Mucosa of descending colon (tissue), 3 donors: ENCODE data around the gene GCNT1. TPM values are rescaled to one million over a fixed set of nuclear protein-coding genes. Genes with fewer than 3 reads are reported as not detected.
"Not testable (repeated sequence)": the region's sequence is repeated elsewhere in the genome, so short reads cannot be mapped to it uniquely, and the experiment has no call there.

Experiments used
- ATAC-seq: fragments of 200-7000 bp; cut with Tn5 transposase; one replicate; pipeline ENCODE4 v1.9.1; 2020; ENCODE audit warnings: mild to moderate bottlenecking, moderate library complexity
- DNase-seq, 3 donors: peaks; one replicate each; pipeline ENCODE4 v3.0.0-alpha.2; 2020
- H3K36me3 ChIP-seq: fragments of 200-600 bp; one replicate; pipeline ENCODE4 v1.8.0; 2021; ENCODE audit warnings: low read depth, mild to moderate bottlenecking
- H3K4me1 ChIP-seq: fragments of 200-600 bp; one replicate; pipeline ENCODE4 v1.8.0; 2021; ENCODE audit warnings: low read depth, mild to moderate bottlenecking
- H3K4me3 ChIP-seq: fragments of 200-600 bp; one replicate; pipeline ENCODE4 v1.8.0; 2021; ENCODE audit warnings: mild to moderate bottlenecking
- H3K9me3 ChIP-seq: fragments of 200-600 bp; one replicate; pipeline ENCODE4 v1.8.0; 2021; ENCODE audit warnings: mild to moderate bottlenecking
- CTCF ChIP-seq: fragments of 200-600 bp; IDR thresholded peaks from one replicate; pipeline ENCODE4 v1.8.0; 2022; ENCODE audit warnings: antibody characterized with exemption, mild to moderate bottlenecking
- intact Hi-C, 2 donors: fragments of 100-400 bp; cut with DNase I in 1 of 2; cut with micrococcal nuclease in 1 of 2; formaldehyde crosslinking; loops; one replicate each; pipeline versions ENCODE4 v1.11.0 to v1.11.1; 2022; cut with DNase I, micrococcal nuclease
- total RNA-seq, 3 donors: library from RNA; stranded (reverse); fragmentation: NEBNext Ultra II Directional in 2 of 3; extraction: Animal tissue kit (Norgen Biotek cat#: 25700) in 2 of 3; gene quantifications; one replicate each; pipeline versions ENCODE4 v1.2.1 to v1.2.4, GENCODE V29; 2021 to 2023
- donor health status: DM: no; HTN: no; CAD: no; lungs with moderate emphysema.
- donor health status: DM: no; HTN: no; CAD: no.
- donor health status: DM: no; HTN: yes; CAD: no.

The GCNT1 gene
- total RNA-seq, 3 donors from 2014 or later, result 16.4 to 38.1 (median 28.1) TPM

GRCh38 chr9:76425677-76426453, 33.1 kb upstream of the GCNT1 start:
- H3K9me3 ChIP-seq, result no peaks in the 10 kb centered on the region
- ATAC-seq (no peak), DNase-seq (no peak)
- no peaks in the 10 kb centered on the region for H3K4me1 ChIP-seq
- no peak overlapping the region for H3K4me3 ChIP-seq
- intact Hi-C loops, result no loop called here
- TF ChIP-seq CTCF, result no peak
- H3K36me3 ChIP-seq, result no peaks in the 10 kb centered on the region

- Histone ChIP-seq H3K4me3 (no peak overlapping the region), H3K36me3 (no peaks in the 10 kb centered on the region), H3K9me3 (no peaks in the 10 kb centered on the region), H3K4me1 (no peaks in the 10 kb centered on the region)
- no peak for TF ChIP-seq CTCF
- intact Hi-C loops, result no loop called here
- DNase-seq (no peak), ATAC-seq (no peak)
Measured at GRCh38 chr9:76426807-76427419, 32.1 kb upstream of the GCNT1 start.

- Histone ChIP-seq H3K4me1 (no peaks in the 10 kb centered on the region), H3K4me3 (no peak overlapping the region), H3K9me3 (no peaks in the 10 kb centered on the region), H3K36me3 (no peaks in the 10 kb centered on the region)
- TF ChIP-seq CTCF, result no peak
- ATAC-seq (no peak), DNase-seq (no peak)
- intact Hi-C loops, result no loop called here
Measured at GRCh38 chr9:76431601-76432000, 27.4 kb upstream of the GCNT1 start.

- H3K4me3 ChIP-seq, result no peak overlapping the region
- H3K36me3 ChIP-seq, result no peaks in the 10 kb centered on the region
- no peaks in the 10 kb centered on the region for H3K4me1 ChIP-seq
- intact Hi-C loops, result no loop called here
- H3K9me3 ChIP-seq, result no peaks in the 10 kb centered on the region
- DNase-seq (no peak), ATAC-seq (no peak)
- no peak for TF ChIP-seq CTCF
Measured at GRCh38 chr9:76433406-76433805, 25.6 kb upstream of the GCNT1 start.

GRCh38 chr9:76433836-76434235, 25.1 kb upstream of the GCNT1 start:
- H3K4me1 ChIP-seq, result no peaks in the 10 kb centered on the region
- ATAC-seq, result no peak
- intact Hi-C loops, result no loop called here
- no peak for TF ChIP-seq CTCF
- no peaks in the 10 kb centered on the region for H3K36me3 ChIP-seq
- H3K9me3 ChIP-seq, result no peaks in the 10 kb centered on the region
- DNase-seq, result no peak
- H3K4me3 ChIP-seq, result no peak overlapping the region

- ATAC-seq, DNase-seq, H3K4me1 ChIP-seq, H3K9me3 ChIP-seq, H3K4me3 ChIP-seq, H3K36me3 ChIP-seq, intact Hi-C loops: not testable (repeated sequence)
Measured at GRCh38 chr9:76434897-76435296, 24.1 kb upstream of the GCNT1 start.

GRCh38 chr9:76437017-76437699, 21.8 kb upstream of the GCNT1 start:
- DNase-seq, H3K4me3 ChIP-seq, ATAC-seq, H3K9me3 ChIP-seq, H3K36me3 ChIP-seq, intact Hi-C loops, H3K4me1 ChIP-seq: not testable (repeated sequence)
